ENCODE measurements around the gene KIF1B. TPM values are rescaled to one million over a fixed set of nuclear protein-coding genes. Genes with fewer than 3 reads are reported as not detected.
"Not testable (repeated sequence)": the region's sequence is repeated elsewhere in the genome, so short reads cannot be mapped to it uniquely, and the experiment has no call there.

Gene KIF1B
- total and polyA plus RNA-seq, 2 donors from 2014 or later = 8.0 to 46.4 TPM

- Histone ChIP-seq H3K27me3 (ENCODE audit: control insufficient read depth, insufficient read depth, low read length) (no peaks in the 10 kb centered on the region), H3K4me3 (ENCODE audit: low read length in 3 of 3) (no peak overlapping the region), H3K36me3 (ENCODE audit: control insufficient read depth in 2 of 3, insufficient read depth in 3 of 3, low read length in 3 of 3) (no peaks in the 10 kb centered on the region), H3K27ac (ENCODE audit: low read depth in 2 of 2, low read length in 2 of 2) (no peak overlapping the region), H3K9ac (ENCODE audit: low read length in 3 of 3) (no peak overlapping the region), H3K9me3 (ENCODE audit: control insufficient read depth in 2 of 3, insufficient read depth in 1 of 3, low read length in 3 of 3) (no peaks in the 10 kb centered on the region), H3K4me1 (ENCODE audit: control insufficient read depth in 2 of 3, insufficient read depth in 2 of 3, low read depth in 1 of 3, low read length in 3 of 3) (peaks cover 0 to 16% (median 14%) of the 10 kb centered on the region in 3 donors)
- DNase-seq = no peak
- intact Hi-C loops (cut with DNase I) = no loop called here
- TF ChIP-seq CTCF (IDR thresholded peaks at IDR 0.05; ENCODE audit: borderline replicate concordance, extremely low read depth, insufficient read depth) = no peak
- no peak for FAIRE-seq
Measured at GRCh38 chr1:10220200-10220599, 9.8 kb downstream of the KIF1B start.

- H3K9ac ChIP-seq (ENCODE audit: low read length in 3 of 3); FAIRE-seq; H3K36me3 ChIP-seq (ENCODE audit: control insufficient read depth in 2 of 3, insufficient read depth in 3 of 3, low read length in 3 of 3); intact Hi-C loops (cut with DNase I); H3K27me3 ChIP-seq (ENCODE audit: control insufficient read depth, insufficient read depth, low read length); DNase-seq; H3K27ac ChIP-seq (ENCODE audit: low read depth in 2 of 2, low read length in 2 of 2); H3K4me3 ChIP-seq (ENCODE audit: low read length in 3 of 3); H3K9me3 ChIP-seq (ENCODE audit: control insufficient read depth in 2 of 3, insufficient read depth in 1 of 3, low read length in 3 of 3): not testable (repeated sequence)
- peaks cover 0 to 17% (median 16%) of the 10 kb centered on the region in 3 donors for H3K4me1 ChIP-seq (ENCODE audit: control insufficient read depth in 2 of 3, insufficient read depth in 2 of 3, low read depth in 1 of 3, low read length in 3 of 3)
Measured at GRCh38 chr1:10220657-10221056, 10.3 kb downstream of the KIF1B start.

GRCh38 chr1:10225573-10225972 lies 15.2 kb downstream of the KIF1B start:
- no peaks in the 10 kb centered on the region for H3K36me3 ChIP-seq (ENCODE audit: control insufficient read depth in 2 of 3, insufficient read depth in 3 of 3, low read length in 3 of 3)
- intact Hi-C loops (cut with DNase I) = no loop called here
- TF ChIP-seq CTCF (IDR thresholded peaks at IDR 0.05; ENCODE audit: borderline replicate concordance, extremely low read depth, insufficient read depth) = no peak
- H3K27me3 ChIP-seq (ENCODE audit: control insufficient read depth, insufficient read depth, low read length) = no peaks in the 10 kb centered on the region
- H3K4me3 ChIP-seq (ENCODE audit: low read length in 3 of 3) = no peak overlapping the region
- H3K4me1 ChIP-seq (ENCODE audit: control insufficient read depth in 2 of 3, insufficient read depth in 2 of 3, low read depth in 1 of 3, low read length in 3 of 3) = peaks cover 0 to 3% (median 3%) of the 10 kb centered on the region in 3 donors
- FAIRE-seq (no peak), DNase-seq (peak in 2 of 5 donors; percentile 39 to 49)
- no peak overlapping the region for H3K27ac ChIP-seq (ENCODE audit: low read depth in 2 of 2, low read length in 2 of 2)
- no peaks in the 10 kb centered on the region for H3K9me3 ChIP-seq (ENCODE audit: control insufficient read depth in 2 of 3, insufficient read depth in 1 of 3, low read length in 3 of 3)
- no peak overlapping the region for H3K9ac ChIP-seq (ENCODE audit: low read length in 3 of 3)

- H3K36me3 ChIP-seq (ENCODE audit: control insufficient read depth in 2 of 3, insufficient read depth in 3 of 3, low read length in 3 of 3) = no peaks in the 10 kb centered on the region
- intact Hi-C loops (cut with DNase I) = no loop called here
- H3K9ac ChIP-seq (ENCODE audit: low read length in 3 of 3) = no peak overlapping the region
- FAIRE-seq (no peak), DNase-seq (no peak)
- peaks cover 0 to 3% (median 3%) of the 10 kb centered on the region in 3 donors for H3K4me1 ChIP-seq (ENCODE audit: control insufficient read depth in 2 of 3, insufficient read depth in 2 of 3, low read depth in 1 of 3, low read length in 3 of 3)
- TF ChIP-seq CTCF (IDR thresholded peaks at IDR 0.05; ENCODE audit: borderline replicate concordance, extremely low read depth, insufficient read depth) = no peak
- H3K4me3 ChIP-seq (ENCODE audit: low read length in 3 of 3) = no peak overlapping the region
- no peak overlapping the region for H3K27ac ChIP-seq (ENCODE audit: low read depth in 2 of 2, low read length in 2 of 2)
- no peaks in the 10 kb centered on the region for H3K9me3 ChIP-seq (ENCODE audit: control insufficient read depth in 2 of 3, insufficient read depth in 1 of 3, low read length in 3 of 3)
- no peaks in the 10 kb centered on the region for H3K27me3 ChIP-seq (ENCODE audit: control insufficient read depth, insufficient read depth, low read length)
Measured at GRCh38 chr1:10228528-10228927, 18.2 kb downstream of the KIF1B start.
